Esophagus muscularis mucosa (tissue), 4 donors: Measurements from ENCODE around the gene SLC25A3. TPM values are rescaled to one million over a fixed set of nuclear protein-coding genes. Genes with fewer than 3 reads are reported as not detected.

Source experiments
- DNase-seq: peaks from one replicate; pipeline ENCODE4 v3.0.0-alpha.2; 2017; ENCODE audit errors: extremely low spot score
- H3K27ac ChIP-seq, 4 donors: fragments of 200-600 bp; sonication (generic); replicated peaks in 1 of 4; 1 replicate in 3 of 4; 2 replicates in 1 of 4; pipeline ENCODE4 v1.5.1; 2016 to 2019; ENCODE audit warnings: mild to moderate bottlenecking in 1 of 4
- H3K27me3 ChIP-seq, 4 donors: fragments of 200-600 bp; sonication (generic); one replicate each; pipeline versions ENCODE4 v1.5.1 to v1.6.0; 2016 to 2019
- H3K36me3 ChIP-seq, 4 donors: fragments of 200-600 bp; sonication (generic); one replicate each; pipeline ENCODE4 v1.5.1; 2016 to 2019
- H3K4me1 ChIP-seq, 4 donors: fragments of 200-600 bp; sonication (generic); one replicate each; pipeline ENCODE4 v1.5.1; 2016 to 2019
- H3K4me3 ChIP-seq, 4 donors: fragments of 200-600 bp; sonication (generic); 1 replicate in 2 of 4; 2 replicates in 2 of 4; pipeline ENCODE4 v1.5.1; 2016 to 2019; ENCODE audit warnings: mild to moderate bottlenecking in 4 of 4, moderate library complexity in 1 of 4
- H3K9me3 ChIP-seq, 4 donors: fragments of 200-600 bp; sonication (generic); 1 replicate in 3 of 4; 2 replicates in 1 of 4; pipeline ENCODE4 v1.5.1; 2016 to 2019
- EP300 ChIP-seq: sonication (generic); formaldehyde crosslinking; IDR thresholded peaks from one replicate; pipeline ENCODE4 v1.6.1; 2017; ENCODE audit warnings: antibody characterized with exemption
- POLR2A ChIP-seq: fragments of 450-650 bp; IDR thresholded peaks from one replicate; pipeline ENCODE4 v1.6.1; 2017; ENCODE audit warnings: antibody characterized with exemption, moderate library complexity, mild to moderate bottlenecking, low read depth
- POLR2AphosphoS5 ChIP-seq, 2 donors: sonication (generic); formaldehyde crosslinking; IDR thresholded peaks; one replicate each; pipeline ENCODE4 v1.6.1; 2017; ENCODE audit warnings: antibody characterized with exemption in 2 of 2
- WGBS: methylation state at CpG from one replicate; pipeline ENCODE4 v1.1.5; 2018; 5-methylcytosine and 5-hydroxymethylcytosine counted together
- intact Hi-C: fragments of 100-400 bp; cut with DNase I; formaldehyde crosslinking; loops from one replicate; pipeline ENCODE4 v1.15.1; 2023
- total RNA-seq, 4 donors: library from RNA; depleted of rRNA; stranded (reverse); fragments of >200 nt; gene quantifications; one replicate each; pipeline versions ENCODE4 v1.1.0 to v1.2.1, GENCODE V29; 2016
- TF ChIP-seq, protein P1 (sequence below), 3 experiments: fragments of 200-600 bp in 2 of 3; fragments of 450-650 bp in 1 of 3; sonication (generic) in 2 of 3; IDR thresholded peaks; one replicate each; pipeline ENCODE4 v1.5.1; 2017 to 2019; ENCODE audit warnings: antibody characterized with exemption in 3 of 3, mild to moderate bottlenecking in 2 of 3, moderate library complexity in 1 of 3

The SLC25A3 gene
- total RNA-seq, 4 donors from 2014 or later, result 505 to 652 (median 520) TPM

DNA sequence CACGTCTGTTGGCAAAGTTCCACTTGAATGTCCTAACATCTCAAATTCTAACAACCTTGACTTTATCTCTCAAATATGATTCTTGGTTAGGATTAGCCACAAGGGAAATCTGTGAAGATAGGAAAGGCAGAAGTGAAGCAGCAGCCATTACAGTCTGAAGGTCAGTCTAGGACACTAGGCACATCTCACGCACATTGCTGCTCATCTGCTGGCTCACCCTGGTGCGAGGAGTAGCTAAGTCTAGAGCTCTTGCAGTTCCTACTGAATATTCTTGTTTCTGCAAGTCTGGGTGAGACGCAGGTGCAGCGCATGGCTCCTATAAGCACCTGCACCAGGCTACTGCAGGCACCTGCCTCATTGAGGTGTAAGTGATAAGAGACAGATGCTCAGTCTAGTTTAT lies 6.4 kb upstream of the SLC25A3 start:
- H3K4me3 ChIP-seq, result no peak overlapping the region
- no peaks in the 10 kb centered on the region for H3K4me1 ChIP-seq
- no peaks in the 10 kb centered on the region for H3K9me3 ChIP-seq
- H3K27ac ChIP-seq, result no peak overlapping the region
- no peak for DNase-seq
- 80% methylated on average over 5 of the region's 5 CpGs for WGBS
- H3K27me3 ChIP-seq, result no peaks in the 10 kb centered on the region
- no peaks in the 10 kb centered on the region for H3K36me3 ChIP-seq
- intact Hi-C loops, result no loop called here
- TF ChIP-seq, protein P1, sequence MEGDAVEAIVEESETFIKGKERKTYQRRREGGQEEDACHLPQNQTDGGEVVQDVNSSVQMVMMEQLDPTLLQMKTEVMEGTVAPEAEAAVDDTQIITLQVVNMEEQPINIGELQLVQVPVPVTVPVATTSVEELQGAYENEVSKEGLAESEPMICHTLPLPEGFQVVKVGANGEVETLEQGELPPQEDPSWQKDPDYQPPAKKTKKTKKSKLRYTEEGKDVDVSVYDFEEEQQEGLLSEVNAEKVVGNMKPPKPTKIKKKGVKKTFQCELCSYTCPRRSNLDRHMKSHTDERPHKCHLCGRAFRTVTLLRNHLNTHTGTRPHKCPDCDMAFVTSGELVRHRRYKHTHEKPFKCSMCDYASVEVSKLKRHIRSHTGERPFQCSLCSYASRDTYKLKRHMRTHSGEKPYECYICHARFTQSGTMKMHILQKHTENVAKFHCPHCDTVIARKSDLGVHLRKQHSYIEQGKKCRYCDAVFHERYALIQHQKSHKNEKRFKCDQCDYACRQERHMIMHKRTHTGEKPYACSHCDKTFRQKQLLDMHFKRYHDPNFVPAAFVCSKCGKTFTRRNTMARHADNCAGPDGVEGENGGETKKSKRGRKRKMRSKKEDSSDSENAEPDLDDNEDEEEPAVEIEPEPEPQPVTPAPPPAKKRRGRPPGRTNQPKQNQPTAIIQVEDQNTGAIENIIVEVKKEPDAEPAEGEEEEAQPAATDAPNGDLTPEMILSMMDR (IDR thresholded peaks at IDR 0.05), result no peak
- TF ChIP-seq POLR2A (no peak), EP300 (no peak), POLR2AphosphoS5 (IDR thresholded peaks at IDR 0.05) (no peak)

DNA sequence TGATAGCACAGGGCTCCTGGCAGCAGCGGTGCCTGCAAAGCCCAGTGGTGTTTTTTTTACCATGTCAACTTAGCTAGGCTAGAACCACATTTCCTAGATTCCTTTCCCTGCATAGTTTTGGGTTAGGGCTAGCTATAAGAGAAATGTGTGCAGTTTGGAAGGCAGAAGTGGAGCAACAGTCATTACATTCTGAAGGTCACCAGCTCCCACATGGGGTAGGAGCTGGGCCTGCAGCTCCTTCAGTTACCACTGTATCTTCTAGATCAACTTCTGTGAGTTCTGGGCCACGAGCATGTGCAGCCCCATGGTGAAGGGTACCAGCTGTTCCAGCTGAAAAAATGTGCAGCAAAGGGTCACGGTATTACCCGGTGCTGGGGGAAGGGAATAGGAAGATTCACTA lies 2.3 kb upstream of the SLC25A3 start:
- Histone ChIP-seq H3K9me3 (no peaks in the 10 kb centered on the region), H3K4me3 (no peak overlapping the region), H3K27ac (no peak overlapping the region), H3K4me1 (peaks cover 16 to 20% (median 17%) of the 10 kb centered on the region in 4 donors), H3K27me3 (no peaks in the 10 kb centered on the region), H3K36me3 (peaks cover 0 to 9% (median 2%) of the 10 kb centered on the region in 4 donors)
- no peak for TF ChIP-seq POLR2A
- TF ChIP-seq, protein P1 (IDR thresholded peaks at IDR 0.05), result no peak
- TF ChIP-seq POLR2AphosphoS5 (IDR thresholded peaks at IDR 0.05), result no peak
- TF ChIP-seq EP300, result no peak
- intact Hi-C loops, result no loop called here
- DNase-seq, result no peak
- 58% methylated on average over 4 of the region's 4 CpGs for WGBS

DNA sequence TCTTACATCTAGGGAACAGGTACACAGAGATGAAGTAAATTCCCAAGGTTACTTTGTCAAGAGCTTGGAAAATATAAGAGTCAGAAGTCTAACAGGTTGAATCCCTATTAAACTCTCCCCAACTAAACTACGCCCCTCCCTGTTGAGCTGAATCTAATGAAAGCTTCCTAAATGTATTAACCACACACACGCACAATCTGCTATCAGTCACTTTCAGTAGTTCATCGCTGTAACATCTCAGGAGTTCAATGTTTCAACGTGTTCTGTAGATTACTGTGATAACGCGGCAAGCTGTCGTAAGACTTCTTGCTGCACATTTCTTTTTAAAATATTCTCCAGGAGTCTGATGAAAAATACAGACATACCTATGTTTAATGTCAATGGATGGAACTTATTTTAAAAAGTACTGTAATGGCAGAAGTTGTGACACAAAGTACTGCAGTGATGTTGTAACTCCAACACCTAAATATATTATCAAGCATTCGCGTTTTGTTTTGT lies 612 bp upstream of the SLC25A3 start:
- WGBS, result 42% methylated on average over 9 of the region's 9 CpGs
- peak overlapping the region; percentile 94 to 99 (median 96) for H3K27ac ChIP-seq
- DNase-seq, result no peak
- H3K9me3 ChIP-seq, result no peaks in the 10 kb centered on the region
- peaks cover 28 to 36% (median 34%) of the 10 kb centered on the region in 4 donors for H3K4me1 ChIP-seq
- peaks cover under 1 to 26% (median 8%) of the 10 kb centered on the region in 4 donors for H3K36me3 ChIP-seq
- intact Hi-C loops, result loop anchor here (2.0 kb wide), 1 partner anchor 52 kb away; the partner anchor contains the start of genes APAF1 and IKBIP
- TF ChIP-seq EP300, result no peak
- TF ChIP-seq POLR2AphosphoS5 (IDR thresholded peaks at IDR 0.05), result no peak
- no peak for TF ChIP-seq POLR2A
- TF ChIP-seq, protein P1 (IDR thresholded peaks at IDR 0.05), result no peak
- H3K27me3 ChIP-seq, result no peaks in the 10 kb centered on the region
- peak overlapping the region; percentile 71 to 92 (median 84) for H3K4me3 ChIP-seq

DNA sequence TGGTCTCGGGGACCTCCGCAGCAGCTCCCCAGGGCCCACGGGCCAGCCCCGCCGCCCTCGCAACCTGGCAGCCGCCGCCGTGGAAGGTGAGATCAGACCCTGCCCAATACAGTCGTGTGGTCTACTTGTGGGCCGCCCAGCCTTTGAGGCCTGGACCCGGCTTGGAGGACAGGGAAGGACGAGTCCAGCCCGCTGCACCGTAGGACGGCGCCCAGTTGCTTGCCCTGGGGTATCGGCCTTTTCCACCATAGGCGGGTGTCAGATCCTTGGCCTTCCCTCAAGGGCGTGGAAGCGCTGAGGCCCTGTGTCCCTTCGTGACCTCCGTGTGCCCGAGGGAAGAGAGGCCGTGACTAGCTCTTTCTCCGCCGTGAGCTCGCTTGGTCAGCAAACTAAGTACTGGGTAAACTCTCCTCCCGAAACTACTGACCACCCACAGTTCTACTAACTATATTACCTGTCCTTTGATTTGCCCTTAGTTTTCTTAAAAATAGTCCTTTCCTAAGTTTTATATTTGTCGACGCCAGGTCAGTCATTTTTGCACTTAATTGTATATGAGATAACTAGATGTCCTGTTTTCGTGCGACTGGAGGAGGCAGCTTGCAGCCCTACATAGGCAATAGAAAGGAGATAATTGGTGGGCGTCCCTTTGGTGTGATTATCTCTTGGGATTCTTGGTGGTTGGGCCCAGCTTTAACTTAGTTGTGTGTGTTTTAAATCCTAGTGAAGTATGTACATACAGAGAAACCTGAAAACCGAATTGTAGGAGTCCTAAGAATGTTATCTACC lies 757 bp downstream of the SLC25A3 start:
- H3K9me3 ChIP-seq, result no peaks in the 10 kb centered on the region
- intact Hi-C loops, result no loop called here
- TF ChIP-seq, protein P1 (IDR thresholded peaks at IDR 0.05), result no peak
- TF ChIP-seq EP300 (no peak), POLR2A (no peak), POLR2AphosphoS5 (IDR thresholded peaks at IDR 0.05) (peak in 1 of 2 donors; percentile 25)
- DNase-seq, result no peak
- H3K27me3 ChIP-seq, result no peaks in the 10 kb centered on the region
- peaks cover 28 to 39% (median 37%) of the 10 kb centered on the region in 4 donors for H3K4me1 ChIP-seq
- peak overlapping the region; percentile 94 to 99 (median 96) for H3K27ac ChIP-seq
- peaks cover 14 to 40% (median 22%) of the 10 kb centered on the region in 4 donors for H3K36me3 ChIP-seq
- peak overlapping the region; percentile 71 to 92 (median 84) for H3K4me3 ChIP-seq
- 0% methylated on average over 14 of the region's 35 CpGs for WGBS
